ENCODE measurements around the gene DDX51.

DDX51 gene

DNA sequence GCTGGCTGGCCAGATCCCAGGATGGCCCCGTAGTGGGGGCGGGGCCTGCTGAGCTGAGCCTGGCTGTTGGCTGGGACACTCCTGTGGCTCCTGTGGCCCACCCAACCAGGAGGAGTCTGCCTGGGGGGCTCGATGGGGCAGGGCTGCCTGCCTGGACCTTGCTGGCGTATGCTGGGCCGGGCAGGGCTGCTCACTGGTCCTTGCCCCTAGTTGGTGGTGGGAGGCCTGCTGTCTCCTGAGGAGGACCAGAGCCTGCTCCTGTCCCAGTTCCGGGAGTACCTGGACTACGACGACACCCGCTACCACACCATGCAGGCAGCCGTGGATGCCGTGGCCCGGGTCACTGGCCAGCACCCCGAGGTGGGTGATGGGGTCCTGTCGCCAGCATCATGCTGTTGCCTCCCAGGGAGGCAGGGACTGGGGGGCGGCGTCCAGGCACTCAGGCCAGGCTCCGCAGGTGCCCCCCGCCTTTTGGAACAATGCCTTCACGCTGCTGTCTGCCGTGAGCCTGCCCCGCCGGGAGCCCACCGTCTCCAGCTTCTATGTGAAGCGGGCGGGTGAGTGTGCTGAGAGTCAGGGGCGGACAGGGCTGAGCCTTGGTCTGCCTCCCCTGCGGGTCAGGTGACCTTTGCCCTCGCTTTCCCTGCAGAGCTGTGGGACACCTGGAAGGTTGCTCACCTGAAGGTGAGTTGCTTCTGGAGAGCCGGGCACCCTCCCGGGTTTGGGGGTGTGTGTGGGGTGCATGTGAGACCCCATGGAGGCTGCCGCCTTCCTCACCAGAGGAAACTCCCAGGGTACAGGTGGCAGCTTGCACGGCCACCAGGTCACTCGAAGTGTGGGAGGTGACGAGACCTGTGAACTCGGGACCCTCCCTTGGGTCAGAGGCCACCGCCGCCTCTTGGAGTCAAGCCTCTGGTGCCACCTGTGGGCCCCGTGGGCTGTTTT lies 3.6 kb upstream of the DDX51 start:
- no peak overlapping the region for H3K9ac ChIP-seq (ENCODE audit: low read length)
- H3K27me3 ChIP-seq (ENCODE audit: control insufficient read depth, insufficient read depth, low read length): no peaks in the 10 kb centered on the region
- H3K9me3 ChIP-seq (ENCODE audit: control insufficient read depth, low read depth, low read length): no peaks in the 10 kb centered on the region
- H3K4me3 ChIP-seq (ENCODE audit: low read length): no peak overlapping the region
- peaks cover 5% of the 10 kb centered on the region for H3K36me3 ChIP-seq (ENCODE audit: control insufficient read depth, low read depth, low read length)
- no peaks in the 10 kb centered on the region for H3K4me1 ChIP-seq (ENCODE audit: control insufficient read depth, low read depth, low read length)
- no peak overlapping the region for H3K27ac ChIP-seq (ENCODE audit: low read length)

DNA sequence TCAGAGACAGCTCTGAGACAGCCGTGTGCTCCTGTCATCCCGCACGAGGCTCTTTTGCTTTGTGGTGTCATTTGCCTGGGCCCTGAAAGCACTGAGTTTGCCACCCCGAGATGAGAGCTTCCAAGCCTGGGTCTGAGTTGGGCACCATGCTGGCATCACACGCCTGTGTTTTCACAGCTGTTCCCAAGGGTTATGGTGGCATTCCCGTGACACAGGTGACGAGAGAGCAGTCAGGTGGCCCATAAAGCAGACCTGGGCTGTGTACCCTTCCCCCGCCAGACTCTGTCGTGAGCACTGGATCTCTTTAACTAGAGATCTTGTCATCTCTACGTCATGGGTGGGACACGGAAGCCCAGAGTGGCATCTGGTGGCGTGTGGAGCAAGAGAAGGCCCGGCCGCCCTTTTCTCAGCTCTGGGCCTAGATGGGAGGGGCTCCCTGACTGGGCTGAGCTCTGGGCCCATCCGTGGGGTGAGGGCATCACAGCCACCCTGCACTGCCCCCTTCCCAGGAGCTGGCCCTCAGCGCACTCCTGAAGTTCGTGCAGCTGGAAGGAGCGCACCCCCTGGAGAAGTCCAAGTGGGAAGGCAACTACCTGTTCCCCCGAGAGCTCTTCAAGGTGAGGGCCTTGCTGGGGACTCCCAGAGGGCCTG lies 2.8 kb upstream of the DDX51 start:
- Histone ChIP-seq H3K9ac (ENCODE audit: low read length) (no peak overlapping the region), H3K9me3 (ENCODE audit: control insufficient read depth, low read depth, low read length) (no peaks in the 10 kb centered on the region), H3K4me3 (ENCODE audit: low read length) (no peak overlapping the region), H3K27me3 (ENCODE audit: control insufficient read depth, insufficient read depth, low read length) (no peaks in the 10 kb centered on the region), H3K27ac (ENCODE audit: low read length) (no peak overlapping the region), H3K4me1 (ENCODE audit: control insufficient read depth, low read depth, low read length) (no peaks in the 10 kb centered on the region), H3K36me3 (ENCODE audit: control insufficient read depth, low read depth, low read length) (peaks cover 8% of the 10 kb centered on the region)

DNA sequence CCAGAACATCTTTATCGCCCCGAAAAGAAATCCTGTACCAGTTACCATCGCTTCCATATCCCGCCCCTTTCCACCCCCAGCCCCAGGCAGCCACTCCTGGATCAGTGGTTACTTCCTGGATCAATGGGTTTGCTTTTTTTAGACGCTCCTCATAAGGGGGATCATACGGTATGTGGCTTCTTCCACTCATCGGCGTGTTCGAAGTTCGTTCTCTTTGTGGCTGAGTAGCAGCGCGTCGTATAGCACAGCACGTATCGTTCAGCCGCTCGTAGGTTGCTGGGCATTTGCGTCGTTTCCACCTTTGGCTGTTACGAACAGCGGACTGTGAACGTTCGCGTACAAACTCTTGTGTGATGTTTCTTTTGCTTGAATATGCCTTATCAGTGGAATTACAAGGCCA lies 2.0 kb upstream of the DDX51 start:
- no peaks in the 10 kb centered on the region for H3K9me3 ChIP-seq (ENCODE audit: control insufficient read depth, low read depth, low read length)
- no peaks in the 10 kb centered on the region for H3K4me1 ChIP-seq (ENCODE audit: control insufficient read depth, low read depth, low read length)
- no peak overlapping the region for H3K9ac ChIP-seq (ENCODE audit: low read length)
- H3K27me3 ChIP-seq (ENCODE audit: control insufficient read depth, insufficient read depth, low read length): no peaks in the 10 kb centered on the region
- H3K4me3 ChIP-seq (ENCODE audit: low read length): no peak overlapping the region
- H3K36me3 ChIP-seq (ENCODE audit: control insufficient read depth, low read depth, low read length): peaks cover 15% of the 10 kb centered on the region
- no peak overlapping the region for H3K27ac ChIP-seq (ENCODE audit: low read length)

DNA sequence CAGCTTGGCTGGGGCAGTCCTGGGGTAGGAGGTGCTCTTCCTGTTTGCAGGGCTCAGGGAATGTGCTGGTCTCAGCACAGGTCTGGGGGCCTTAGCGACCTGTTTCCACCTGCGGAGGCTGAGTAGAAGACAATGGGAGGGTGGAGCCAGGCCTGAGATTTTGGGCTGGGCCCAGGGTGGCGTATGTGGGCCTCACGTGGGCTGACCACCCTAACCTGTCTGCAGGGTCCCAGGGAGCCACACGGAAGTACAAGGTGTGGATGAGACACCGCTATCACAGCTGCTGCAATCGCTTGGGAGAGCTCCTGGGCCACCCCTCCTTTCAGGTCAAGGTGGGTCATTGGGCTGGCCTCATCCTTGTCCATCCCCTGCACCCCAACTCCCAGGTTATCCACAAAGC lies 1.2 kb upstream of the DDX51 start:
- Histone ChIP-seq H3K27me3 (ENCODE audit: control insufficient read depth, insufficient read depth, low read length) (no peaks in the 10 kb centered on the region), H3K4me3 (ENCODE audit: low read length) (peak overlapping the region; percentile 59), H3K9me3 (ENCODE audit: control insufficient read depth, low read depth, low read length) (no peaks in the 10 kb centered on the region), H3K4me1 (ENCODE audit: control insufficient read depth, low read depth, low read length) (no peaks in the 10 kb centered on the region), H3K27ac (ENCODE audit: low read length) (no peak overlapping the region), H3K36me3 (ENCODE audit: control insufficient read depth, low read depth, low read length) (peaks cover 23% of the 10 kb centered on the region), H3K9ac (ENCODE audit: low read length) (no peak overlapping the region)

DNA sequence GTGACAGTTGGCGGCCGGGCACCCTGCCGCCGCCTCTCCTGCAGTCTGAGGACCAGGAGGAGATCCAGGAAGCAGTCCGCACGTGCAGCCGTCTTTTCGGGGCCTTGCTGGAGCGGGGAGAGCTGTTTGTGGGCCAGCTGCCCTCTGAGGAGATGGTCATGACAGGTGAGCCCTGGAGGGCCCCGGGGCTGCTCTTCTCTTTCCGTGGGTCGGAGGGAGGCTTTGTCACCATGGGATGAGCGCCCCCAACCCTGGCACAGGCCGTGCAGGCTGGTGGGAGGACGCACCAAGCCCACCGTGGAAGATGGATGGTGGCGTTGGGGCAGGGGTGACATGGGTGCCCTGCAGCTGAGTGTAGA lies 670 bp upstream of the DDX51 start:
- Histone ChIP-seq H3K9ac (ENCODE audit: low read length) (peak overlapping the region; percentile 71), H3K27ac (ENCODE audit: low read length) (no peak overlapping the region), H3K4me1 (ENCODE audit: control insufficient read depth, low read depth, low read length) (no peaks in the 10 kb centered on the region), H3K4me3 (ENCODE audit: low read length) (peak overlapping the region; percentile 59), H3K9me3 (ENCODE audit: control insufficient read depth, low read depth, low read length) (no peaks in the 10 kb centered on the region), H3K27me3 (ENCODE audit: control insufficient read depth, insufficient read depth, low read length) (no peaks in the 10 kb centered on the region), H3K36me3 (ENCODE audit: control insufficient read depth, low read depth, low read length) (peaks cover 28% of the 10 kb centered on the region)

DNA sequence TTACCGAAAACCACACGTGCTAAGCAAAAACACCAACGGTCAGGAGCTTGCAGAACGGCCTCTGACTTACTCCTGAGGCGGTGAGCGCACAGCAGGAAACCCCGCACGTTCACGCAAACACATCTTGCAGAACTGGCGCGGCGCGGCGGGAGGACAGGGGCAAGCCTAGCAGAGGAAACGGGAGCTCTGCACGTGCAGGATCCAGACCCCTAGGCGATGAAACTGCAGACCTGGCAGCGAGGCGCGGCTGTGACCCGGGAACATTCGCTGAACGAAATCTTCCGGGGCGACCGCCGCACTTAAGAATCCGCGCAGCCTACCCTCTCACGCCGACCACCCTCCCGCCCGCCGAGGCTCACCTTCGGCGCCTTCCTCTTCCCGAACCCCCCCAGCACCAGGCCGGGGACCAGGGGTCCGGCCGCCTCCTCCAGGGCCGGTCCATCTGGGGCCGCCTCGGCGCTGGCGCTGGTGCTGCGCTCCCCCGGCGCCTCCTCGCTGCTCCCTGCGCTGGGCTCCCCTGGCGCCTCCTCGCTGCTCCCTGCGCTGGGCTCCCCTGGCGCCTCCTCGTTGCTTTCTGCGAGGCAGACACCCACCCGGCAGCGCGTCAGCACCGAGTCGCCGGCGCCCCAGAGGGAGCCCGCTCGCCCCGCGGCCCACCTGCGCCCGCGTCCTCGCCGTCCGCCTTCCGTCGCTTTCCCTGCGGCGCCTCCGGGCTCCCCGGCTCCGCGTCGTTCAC lies 615 bp downstream of the DDX51 start:
- H3K9me3 ChIP-seq (ENCODE audit: control insufficient read depth, low read depth, low read length): no peaks in the 10 kb centered on the region
- H3K4me1 ChIP-seq (ENCODE audit: control insufficient read depth, low read depth, low read length): no peaks in the 10 kb centered on the region
- H3K36me3 ChIP-seq (ENCODE audit: control insufficient read depth, low read depth, low read length): peaks cover 38% of the 10 kb centered on the region
- peak overlapping the region; percentile 59 for H3K4me3 ChIP-seq (ENCODE audit: low read length)
- H3K27me3 ChIP-seq (ENCODE audit: control insufficient read depth, insufficient read depth, low read length): no peaks in the 10 kb centered on the region
- H3K27ac ChIP-seq (ENCODE audit: low read length): no peak overlapping the region
- peak overlapping the region; percentile 0 for H3K9ac ChIP-seq (ENCODE audit: low read length)

DNA sequence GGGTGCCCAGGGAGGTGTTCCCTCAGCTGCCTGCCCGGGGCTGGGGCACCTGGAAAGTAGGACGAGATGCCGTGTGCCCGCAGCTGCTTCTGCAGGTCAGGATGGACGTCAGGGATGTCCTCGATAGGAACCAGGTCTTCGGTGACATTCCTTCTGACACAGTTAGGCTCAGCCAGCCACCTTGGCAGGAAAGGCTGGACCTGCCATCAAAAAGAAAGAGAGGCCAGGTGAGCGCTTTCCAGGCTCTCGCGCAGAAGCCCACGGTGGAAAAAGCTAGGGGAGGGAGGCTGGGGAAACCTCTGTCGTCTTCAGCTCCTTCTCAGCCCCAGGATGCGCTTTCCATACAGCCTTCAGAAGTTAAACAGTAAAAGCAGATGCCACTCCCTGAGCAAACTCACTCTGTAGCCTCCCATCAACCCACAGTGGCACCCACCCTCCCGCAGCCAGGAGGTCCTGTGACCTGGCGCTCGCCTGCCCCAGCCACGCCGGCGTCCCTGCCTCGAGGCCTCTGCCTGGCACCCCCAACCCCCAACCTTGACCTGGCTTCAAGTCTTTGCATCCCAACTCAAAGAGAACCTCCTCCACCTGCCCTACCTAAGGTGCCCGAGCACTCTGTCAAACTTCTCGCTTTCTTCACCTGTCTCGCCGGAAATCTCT lies 1.3 kb downstream of the DDX51 start:
- Histone ChIP-seq H3K9ac (ENCODE audit: low read length) (no peak overlapping the region), H3K27ac (ENCODE audit: low read length) (no peak overlapping the region), H3K4me3 (ENCODE audit: low read length) (peak overlapping the region; percentile 59), H3K36me3 (ENCODE audit: control insufficient read depth, low read depth, low read length) (peaks cover 38% of the 10 kb centered on the region), H3K4me1 (ENCODE audit: control insufficient read depth, low read depth, low read length) (no peaks in the 10 kb centered on the region), H3K9me3 (ENCODE audit: control insufficient read depth, low read depth, low read length) (no peaks in the 10 kb centered on the region), H3K27me3 (ENCODE audit: control insufficient read depth, insufficient read depth, low read length) (no peaks in the 10 kb centered on the region)

DNA sequence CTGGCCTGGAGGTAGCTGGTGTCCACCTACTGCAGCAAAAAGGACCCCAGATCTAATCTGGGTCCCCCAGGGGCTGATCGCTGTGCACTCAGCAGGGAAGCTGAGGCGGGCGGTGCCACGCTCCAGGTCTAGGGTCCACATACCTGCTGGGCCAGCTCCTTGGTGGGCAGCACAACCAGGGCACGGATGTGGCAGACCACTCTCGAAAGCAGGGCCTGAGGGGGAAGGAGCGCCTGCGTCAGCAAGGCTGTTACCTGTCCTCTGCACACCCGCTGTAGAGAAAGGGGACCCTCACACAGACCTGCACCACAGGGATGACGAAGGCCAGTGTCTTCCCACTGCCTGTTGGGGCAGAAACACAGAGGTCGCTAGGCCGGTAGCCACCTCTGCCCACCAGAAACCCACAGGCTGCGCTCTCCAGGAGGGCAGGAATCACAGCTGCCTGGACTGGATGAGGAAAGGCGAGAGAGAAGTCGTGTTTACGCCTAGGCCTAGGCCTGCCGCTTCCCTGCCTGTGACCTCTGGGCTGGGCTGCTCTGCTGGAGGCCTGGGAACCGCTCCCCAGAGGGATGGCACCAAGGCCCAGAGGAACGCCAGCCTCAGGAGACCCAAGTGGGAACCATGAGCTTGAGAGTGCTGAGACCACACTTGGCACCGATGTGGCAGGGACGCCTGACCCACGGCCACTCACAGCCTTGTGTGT lies 2.0 kb downstream of the DDX51 start:
- no peak overlapping the region for H3K4me3 ChIP-seq (ENCODE audit: low read length)
- no peak overlapping the region for H3K9ac ChIP-seq (ENCODE audit: low read length)
- H3K27me3 ChIP-seq (ENCODE audit: control insufficient read depth, insufficient read depth, low read length): peaks cover 4% of the 10 kb centered on the region
- H3K4me1 ChIP-seq (ENCODE audit: control insufficient read depth, low read depth, low read length): no peaks in the 10 kb centered on the region
- H3K9me3 ChIP-seq (ENCODE audit: control insufficient read depth, low read depth, low read length): no peaks in the 10 kb centered on the region
- peaks cover 38% of the 10 kb centered on the region for H3K36me3 ChIP-seq (ENCODE audit: control insufficient read depth, low read depth, low read length)
- no peak overlapping the region for H3K27ac ChIP-seq (ENCODE audit: low read length)

DNA sequence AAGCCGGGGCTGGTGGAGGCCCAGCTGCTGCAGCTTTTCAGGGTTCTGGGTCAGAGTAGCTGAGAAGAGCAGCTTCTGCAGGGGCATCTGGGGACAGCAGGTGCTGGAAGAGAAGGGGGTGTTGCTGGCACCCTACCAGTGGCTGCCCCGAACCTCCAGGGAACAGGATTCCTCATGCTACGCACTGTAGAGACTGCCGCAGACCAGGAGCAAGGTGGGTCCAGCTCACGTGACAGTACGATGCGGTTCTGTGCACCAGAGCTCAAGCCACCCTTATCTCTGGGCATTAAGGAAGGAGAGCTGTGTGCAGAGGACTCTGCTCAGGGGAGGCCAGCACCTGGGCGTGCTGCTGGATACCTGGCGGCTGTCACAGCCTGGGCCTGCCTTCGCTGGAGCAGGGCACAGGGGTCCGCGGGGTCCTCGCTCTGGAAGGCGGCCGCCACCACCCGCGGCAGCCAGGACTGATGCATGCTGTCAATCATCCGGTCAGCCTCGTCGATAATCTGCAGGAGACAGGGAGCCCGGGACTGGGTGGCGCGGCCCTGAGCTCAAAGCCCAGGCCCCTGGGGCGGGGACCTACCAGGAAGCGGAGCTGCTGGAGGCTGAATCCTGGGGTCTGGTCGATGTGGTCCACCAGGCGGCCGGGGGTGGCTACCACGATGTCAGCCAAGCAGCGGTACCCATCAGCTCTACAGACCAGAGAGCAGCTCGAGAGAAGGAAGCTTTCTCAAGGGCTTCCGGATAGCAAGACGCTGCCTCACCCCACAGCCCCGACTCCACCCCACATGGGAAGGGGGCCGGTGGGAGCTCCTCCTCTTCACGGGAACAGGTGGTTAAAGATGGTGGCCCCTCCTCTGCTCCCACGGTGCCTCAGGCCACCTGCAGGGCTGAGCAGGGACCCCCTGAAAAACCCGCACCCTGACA lies 2.9 kb downstream of the DDX51 start:
- peaks cover 10% of the 10 kb centered on the region for H3K27me3 ChIP-seq (ENCODE audit: control insufficient read depth, insufficient read depth, low read length)
- no peak overlapping the region for H3K27ac ChIP-seq (ENCODE audit: low read length)
- no peaks in the 10 kb centered on the region for H3K9me3 ChIP-seq (ENCODE audit: control insufficient read depth, low read depth, low read length)
- H3K36me3 ChIP-seq (ENCODE audit: control insufficient read depth, low read depth, low read length): peaks cover 35% of the 10 kb centered on the region
- no peak overlapping the region for H3K4me3 ChIP-seq (ENCODE audit: low read length)
- H3K9ac ChIP-seq (ENCODE audit: low read length): no peak overlapping the region
- H3K4me1 ChIP-seq (ENCODE audit: control insufficient read depth, low read depth, low read length): no peaks in the 10 kb centered on the region

DNA sequence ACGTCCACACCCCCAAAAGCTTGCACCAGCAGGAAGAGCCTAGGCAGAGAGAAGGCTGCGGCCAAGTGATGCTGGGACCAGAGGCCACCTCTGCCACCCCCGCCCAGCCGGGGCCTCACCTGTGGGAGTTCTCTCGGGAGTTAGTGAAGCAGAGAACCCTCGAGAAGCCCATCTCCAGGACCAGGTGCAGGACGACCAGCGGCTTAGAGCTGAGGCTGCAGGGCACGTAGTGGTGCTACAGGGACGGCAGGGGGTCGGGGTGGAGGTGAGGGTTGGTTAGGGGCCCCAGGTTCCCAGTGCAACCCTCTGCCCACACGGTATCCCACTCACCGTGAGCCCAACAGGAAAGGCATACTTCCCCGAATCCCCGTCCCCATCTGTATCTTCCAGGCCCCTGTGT lies 3.6 kb downstream of the DDX51 start:
- Histone ChIP-seq H3K9me3 (ENCODE audit: control insufficient read depth, low read depth, low read length) (no peaks in the 10 kb centered on the region), H3K4me3 (ENCODE audit: low read length) (no peak overlapping the region)

More for the DNA sequence above, 3.6 kb downstream of the DDX51 start:
- Histone ChIP-seq H3K36me3 (ENCODE audit: control insufficient read depth, low read depth, low read length) (peaks cover 33% of the 10 kb centered on the region), H3K27me3 (ENCODE audit: control insufficient read depth, insufficient read depth, low read length) (peaks cover 10% of the 10 kb centered on the region), H3K9ac (ENCODE audit: low read length) (no peak overlapping the region), H3K27ac (ENCODE audit: low read length) (no peak overlapping the region), H3K4me1 (ENCODE audit: control insufficient read depth, low read depth, low read length) (no peaks in the 10 kb centered on the region)

Data from iPS-18a (cell line).